H9 (cell line): ENCODE data around the gene TRMT61A. TPM values are rescaled to one million over a fixed set of nuclear protein-coding genes. Genes with fewer than 3 reads are reported as not detected.

Experiments used
- DNase-seq: peaks from one replicate; pipeline ENCODE4 v3.0.0-alpha.2; 2017
- H2AFZ ChIP-seq: one replicate; pipeline ENCODE4 v1.6.1; 2013; ENCODE audit warnings: mild to moderate bottlenecking, low read length, control low read depth, moderate library complexity
- H2AK5ac ChIP-seq: 2 replicates; pipeline ENCODE4 v1.6.1; 2013; ENCODE audit warnings: low read length, control low read depth, mixed read lengths; ENCODE audit not compliant: insufficient read length
- H2BK120ac ChIP-seq: one replicate; pipeline ENCODE4 v1.6.1; 2013; ENCODE audit warnings: low read depth, mild to moderate bottlenecking, low read length, control low read depth, inconsistent platforms; ENCODE audit not compliant: poor library complexity, severe bottlenecking
- H2BK12ac ChIP-seq: 2 replicates; pipeline ENCODE4 v1.6.1; 2013; ENCODE audit warnings: low read length, control low read depth, mixed read lengths, low read depth; ENCODE audit not compliant: insufficient read length
- H2BK15ac ChIP-seq: 2 replicates; pipeline ENCODE4 v1.6.1; 2013; ENCODE audit warnings: low read depth, low read length, control low read depth
- H2BK20ac ChIP-seq: one replicate; pipeline ENCODE4 v1.6.1; 2013; ENCODE audit warnings: low read depth, mild to moderate bottlenecking, low read length, control low read depth, inconsistent platforms; ENCODE audit not compliant: poor library complexity, severe bottlenecking
- H2BK5ac ChIP-seq: 2 replicates; pipeline ENCODE4 v1.6.1; 2013; ENCODE audit warnings: low read length, control low read depth, mixed read lengths; ENCODE audit not compliant: insufficient read length
- H3K14ac ChIP-seq: 2 replicates; pipeline ENCODE4 v1.6.1; 2013; ENCODE audit warnings: low read length, control low read depth; ENCODE audit not compliant: insufficient read depth
- H3K18ac ChIP-seq: 2 replicates; pipeline ENCODE4 v1.6.1; 2013; ENCODE audit warnings: low read depth, mild to moderate bottlenecking, mixed read lengths, low read length, control low read depth; ENCODE audit not compliant: insufficient read length
- H3K23ac ChIP-seq: 2 replicates; pipeline ENCODE4 v1.6.1; 2013; ENCODE audit warnings: low read length, control low read depth, mixed read lengths, low read depth; ENCODE audit not compliant: insufficient read length
- H3K23me2 ChIP-seq: 2 replicates; pipeline ENCODE4 v1.6.1; 2013; ENCODE audit warnings: low read depth, mild to moderate bottlenecking, mixed read lengths, low read length, control low read depth; ENCODE audit not compliant: insufficient read length, poor library complexity, severe bottlenecking
- H3K27ac ChIP-seq: 2 replicates; pipeline ENCODE4 v1.5.1; 2013; ENCODE audit warnings: low read length, control low read depth, mixed read lengths, low read depth; ENCODE audit not compliant: insufficient read length
- H3K27me3 ChIP-seq: 2 replicates; pipeline ENCODE4 v1.6.1; 2013; ENCODE audit warnings: low read length, control low read depth, inconsistent platforms; ENCODE audit not compliant: insufficient read depth
- H3K4ac ChIP-seq: 2 replicates; pipeline ENCODE4 v1.6.1; 2013; ENCODE audit warnings: low read depth, mild to moderate bottlenecking, control low read depth, inconsistent platforms, low read length, moderate library complexity
- H3K4me1 ChIP-seq: 2 replicates; pipeline ENCODE4 v1.6.1; 2013; ENCODE audit warnings: low read length, control low read depth, inconsistent platforms; ENCODE audit not compliant: insufficient read depth
- H3K4me2 ChIP-seq: 2 replicates; pipeline ENCODE4 v1.6.1; 2013; ENCODE audit warnings: low read length, control low read depth, mixed read lengths; ENCODE audit not compliant: insufficient read length, insufficient read depth
- H3K56ac ChIP-seq: 2 replicates; pipeline ENCODE4 v1.6.1; 2013; ENCODE audit warnings: low read depth, mild to moderate bottlenecking, mixed read lengths, low read length, control low read depth; ENCODE audit not compliant: insufficient read length
- H3K79me1 ChIP-seq: 2 replicates; pipeline ENCODE4 v1.6.1; 2013; ENCODE audit warnings: low read depth, mild to moderate bottlenecking, moderate library complexity, low read length, control low read depth, inconsistent platforms; ENCODE audit not compliant: insufficient read depth, poor library complexity, severe bottlenecking
- H3K79me2 ChIP-seq: 2 replicates; pipeline ENCODE4 v1.6.1; 2013; ENCODE audit warnings: low read length, control low read depth, inconsistent platforms; ENCODE audit not compliant: insufficient read depth
- H3K9ac ChIP-seq: 2 replicates; pipeline ENCODE4 v1.6.1; 2013; ENCODE audit warnings: low read length, control low read depth, mixed read lengths; ENCODE audit not compliant: insufficient read length; ENCODE audit errors: extremely low read depth
- H3K9me3 ChIP-seq: one replicate; pipeline ENCODE4 v1.6.1; 2013; ENCODE audit warnings: low read depth, low read length, inconsistent platforms; ENCODE audit not compliant: control insufficient read depth
- H3T11ph ChIP-seq: one replicate; pipeline ENCODE4 v1.6.1; 2013; ENCODE audit warnings: mild to moderate bottlenecking, low read length, control low read depth, inconsistent platforms
- H4K20me1 ChIP-seq: one replicate; pipeline ENCODE4 v1.6.1; 2013; ENCODE audit not compliant: control insufficient read depth, insufficient read length, insufficient read depth
- H4K5ac ChIP-seq: 2 replicates; pipeline ENCODE4 v1.6.1; 2013; ENCODE audit warnings: low read depth, mild to moderate bottlenecking, mixed read lengths, low read length, control low read depth; ENCODE audit not compliant: insufficient read length
- H4K8ac ChIP-seq: replicated peaks from 2 replicates; pipeline ENCODE4 v1.6.1; 2013; ENCODE audit warnings: low read length, control low read depth, mixed read lengths, low read depth; ENCODE audit not compliant: insufficient read length
- H4K91ac ChIP-seq: 2 replicates; pipeline ENCODE4 v1.6.1; 2013; ENCODE audit warnings: low read depth, mild to moderate bottlenecking, moderate library complexity, mixed read lengths, low read length, control low read depth; ENCODE audit not compliant: insufficient read length
- H3K27ac Mint-ChIP-seq, 3 experiments: 2 replicates in 2 of 3; 3 replicates in 1 of 3; pipeline ENCODE4 v1.8.0; 2020 to 2021; ENCODE audit warnings: mixed read lengths in 3 of 3, mild to moderate bottlenecking in 1 of 3, moderate library complexity in 1 of 3
- H3K27me3 Mint-ChIP-seq: 2 replicates; pipeline ENCODE4 v1.8.0; 2021; ENCODE audit warnings: low read depth, mild to moderate bottlenecking, moderate library complexity, mixed read lengths
- H3K36me3 Mint-ChIP-seq, 3 experiments: 2 replicates in 2 of 3; 3 replicates in 1 of 3; pipeline ENCODE4 v1.8.0; 2020 to 2021; ENCODE audit warnings: low read depth in 3 of 3, mixed read lengths in 3 of 3; ENCODE audit not compliant: insufficient read depth in 1 of 3
- H3K4me1 Mint-ChIP-seq, 2 experiments: 2 replicates each; pipeline ENCODE4 v1.8.0; 2020; ENCODE audit warnings: mixed read lengths in 2 of 2
- H3K4me3 Mint-ChIP-seq, 2 experiments: 2 replicates in 1 of 2; 3 replicates in 1 of 2; pipeline ENCODE4 v1.8.0; 2020 to 2021; ENCODE audit warnings: mild to moderate bottlenecking in 2 of 2, mixed read lengths in 2 of 2, moderate library complexity in 1 of 2
- H3K9me3 Mint-ChIP-seq, 2 experiments: 2 replicates in 1 of 2; 3 replicates in 1 of 2; pipeline ENCODE4 v1.8.0; 2020; ENCODE audit warnings: mild to moderate bottlenecking in 2 of 2, mixed read lengths in 2 of 2, moderate library complexity in 1 of 2
- WGBS: extraction: QIAGEN DNeasy Blood & Tissue Kit; methylation state at CpG from one replicate; pipeline ENCODE4 v1.1.7; 2013; ENCODE audit warnings: missing lambda C conversion rate, low lambda C conversion rate, mixed read lengths; ENCODE audit not compliant: insufficient read length; ENCODE audit errors: extremely low coverage; 5-methylcytosine and 5-hydroxymethylcytosine counted together
- total RNA-seq: library from RNA; stranded (reverse); gene quantifications from 2 replicates; pipeline ENCODE4 v1.2.1, GENCODE V29; 2021
- TF ChIP-seq, protein P1 (sequence below): fragments of 200-600 bp; sonication (generic); conservative IDR thresholded peaks from 3 replicates; pipeline ENCODE4 v1.8.0; 2021; ENCODE audit warnings: antibody characterized with exemption, mild to moderate bottlenecking

Gene TRMT61A
- total RNA-seq, 1 experiment from 2014 or later, result 21.9 TPM

DNA sequence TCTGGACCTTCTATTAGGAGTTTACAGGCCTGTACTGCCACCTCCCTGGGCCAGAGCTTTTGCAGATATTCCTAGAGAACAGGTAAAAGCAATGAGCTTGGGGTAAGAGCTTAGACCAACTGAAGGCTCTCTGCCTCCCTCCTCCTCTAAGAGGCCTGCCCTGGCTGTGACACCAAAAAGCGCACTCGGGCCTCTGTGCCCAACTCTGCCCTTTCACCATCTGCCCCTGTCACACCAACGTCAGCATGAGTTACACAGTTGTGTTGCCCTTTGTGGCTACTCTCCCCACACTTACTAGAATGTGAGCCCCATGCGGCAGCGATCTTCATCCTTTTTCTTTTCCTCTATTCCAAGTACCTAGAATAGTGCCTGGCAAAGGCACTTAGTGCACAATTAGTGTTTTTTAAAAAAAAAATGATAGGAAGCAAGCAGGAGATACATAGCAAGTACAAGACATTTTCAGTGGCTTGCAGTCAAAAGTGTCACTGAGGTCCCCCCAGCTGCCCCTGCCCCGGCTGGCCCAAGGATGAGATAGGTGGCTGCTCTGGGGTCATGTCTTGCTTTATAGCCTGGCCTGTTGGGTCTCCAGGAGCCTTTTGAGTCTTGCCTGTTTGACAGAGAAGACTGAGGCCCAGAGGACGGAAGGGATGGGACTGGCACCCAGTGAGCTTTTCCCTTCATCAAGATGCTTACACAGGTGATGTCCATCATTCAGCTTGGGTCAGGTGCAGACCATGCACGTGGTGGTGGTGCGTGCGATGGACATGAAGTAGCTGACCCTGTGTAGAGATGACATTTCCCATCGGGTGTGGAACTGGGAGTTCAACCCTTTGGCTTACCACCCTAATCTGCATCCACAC lies 18.9 kb upstream of the TRMT61A start:
- no peak overlapping the region for H3K14ac ChIP-seq
- H3K4me3 Mint-ChIP-seq, result no peak overlapping the region
- peaks cover 8 to 42% (median 26%) of the 10 kb centered on the region in 3 experiments for H3K36me3 Mint-ChIP-seq
- no peaks in the 10 kb centered on the region for H3K27me3 ChIP-seq
- no peak overlapping the region for H4K5ac ChIP-seq
- no peak overlapping the region for H3K27ac ChIP-seq
- no peak overlapping the region for H3K9ac ChIP-seq
- no peak for DNase-seq
- H2BK15ac ChIP-seq, result no peak overlapping the region
- no peaks in the 10 kb centered on the region for H3K9me3 ChIP-seq
- H3K4ac ChIP-seq, result no peak overlapping the region
- peak overlapping the region in 1 of 3 experiments; percentile 59; a peak in 2 of 7 replicates for H3K27ac Mint-ChIP-seq
- no peaks in the 10 kb centered on the region for H3K23me2 ChIP-seq
- no peak overlapping the region for H4K8ac ChIP-seq
- H2AFZ ChIP-seq, result no peak overlapping the region
- H2BK20ac ChIP-seq, result no peak overlapping the region
- H3K56ac ChIP-seq, result no peak overlapping the region
- H2BK120ac ChIP-seq, result no peak overlapping the region
- no CpG with 5 or more reads among the region's 11 CpGs for WGBS
- TF ChIP-seq, protein P1, sequence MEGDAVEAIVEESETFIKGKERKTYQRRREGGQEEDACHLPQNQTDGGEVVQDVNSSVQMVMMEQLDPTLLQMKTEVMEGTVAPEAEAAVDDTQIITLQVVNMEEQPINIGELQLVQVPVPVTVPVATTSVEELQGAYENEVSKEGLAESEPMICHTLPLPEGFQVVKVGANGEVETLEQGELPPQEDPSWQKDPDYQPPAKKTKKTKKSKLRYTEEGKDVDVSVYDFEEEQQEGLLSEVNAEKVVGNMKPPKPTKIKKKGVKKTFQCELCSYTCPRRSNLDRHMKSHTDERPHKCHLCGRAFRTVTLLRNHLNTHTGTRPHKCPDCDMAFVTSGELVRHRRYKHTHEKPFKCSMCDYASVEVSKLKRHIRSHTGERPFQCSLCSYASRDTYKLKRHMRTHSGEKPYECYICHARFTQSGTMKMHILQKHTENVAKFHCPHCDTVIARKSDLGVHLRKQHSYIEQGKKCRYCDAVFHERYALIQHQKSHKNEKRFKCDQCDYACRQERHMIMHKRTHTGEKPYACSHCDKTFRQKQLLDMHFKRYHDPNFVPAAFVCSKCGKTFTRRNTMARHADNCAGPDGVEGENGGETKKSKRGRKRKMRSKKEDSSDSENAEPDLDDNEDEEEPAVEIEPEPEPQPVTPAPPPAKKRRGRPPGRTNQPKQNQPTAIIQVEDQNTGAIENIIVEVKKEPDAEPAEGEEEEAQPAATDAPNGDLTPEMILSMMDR, result no peak
- no peak overlapping the region for H3K4me2 ChIP-seq
- H3K18ac ChIP-seq, result no peak overlapping the region
- H2BK5ac ChIP-seq, result no peak overlapping the region
- no peaks in the 10 kb centered on the region for H3K79me2 ChIP-seq
- H3K79me1 ChIP-seq, result no peaks in the 10 kb centered on the region
- H3K23ac ChIP-seq, result no peak overlapping the region
- H4K20me1 ChIP-seq, result no peaks in the 10 kb centered on the region
- no peak overlapping the region for H2AK5ac ChIP-seq
- no peaks in the 10 kb centered on the region for H3K9me3 Mint-ChIP-seq
- no peak overlapping the region for H3T11ph ChIP-seq
- no peaks in the 10 kb centered on the region for H3K4me1 ChIP-seq
- no peaks in the 10 kb centered on the region for H3K27me3 Mint-ChIP-seq
- H4K91ac ChIP-seq, result no peak overlapping the region
- H3K4me1 Mint-ChIP-seq, result peaks cover 0 to 3% of the 10 kb centered on the region in 2 experiments; a peak in 1 of 4 replicates
- H2BK12ac ChIP-seq, result no peak overlapping the region
